DMS153 treated with DMSO at 0.1 percent for 48 hours (cell line): ENCODE results near the gene GNA12.

Source experiments
- DNase-seq: peaks from one replicate; lab custom pipeline; 2025; ENCODE audit not compliant: unreplicated experiment; lab: John Stamatoyannopoulos, UW

Gene GNA12, protein sequence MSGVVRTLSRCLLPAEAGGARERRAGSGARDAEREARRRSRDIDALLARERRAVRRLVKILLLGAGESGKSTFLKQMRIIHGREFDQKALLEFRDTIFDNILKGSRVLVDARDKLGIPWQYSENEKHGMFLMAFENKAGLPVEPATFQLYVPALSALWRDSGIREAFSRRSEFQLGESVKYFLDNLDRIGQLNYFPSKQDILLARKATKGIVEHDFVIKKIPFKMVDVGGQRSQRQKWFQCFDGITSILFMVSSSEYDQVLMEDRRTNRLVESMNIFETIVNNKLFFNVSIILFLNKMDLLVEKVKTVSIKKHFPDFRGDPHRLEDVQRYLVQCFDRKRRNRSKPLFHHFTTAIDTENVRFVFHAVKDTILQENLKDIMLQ

DNA sequence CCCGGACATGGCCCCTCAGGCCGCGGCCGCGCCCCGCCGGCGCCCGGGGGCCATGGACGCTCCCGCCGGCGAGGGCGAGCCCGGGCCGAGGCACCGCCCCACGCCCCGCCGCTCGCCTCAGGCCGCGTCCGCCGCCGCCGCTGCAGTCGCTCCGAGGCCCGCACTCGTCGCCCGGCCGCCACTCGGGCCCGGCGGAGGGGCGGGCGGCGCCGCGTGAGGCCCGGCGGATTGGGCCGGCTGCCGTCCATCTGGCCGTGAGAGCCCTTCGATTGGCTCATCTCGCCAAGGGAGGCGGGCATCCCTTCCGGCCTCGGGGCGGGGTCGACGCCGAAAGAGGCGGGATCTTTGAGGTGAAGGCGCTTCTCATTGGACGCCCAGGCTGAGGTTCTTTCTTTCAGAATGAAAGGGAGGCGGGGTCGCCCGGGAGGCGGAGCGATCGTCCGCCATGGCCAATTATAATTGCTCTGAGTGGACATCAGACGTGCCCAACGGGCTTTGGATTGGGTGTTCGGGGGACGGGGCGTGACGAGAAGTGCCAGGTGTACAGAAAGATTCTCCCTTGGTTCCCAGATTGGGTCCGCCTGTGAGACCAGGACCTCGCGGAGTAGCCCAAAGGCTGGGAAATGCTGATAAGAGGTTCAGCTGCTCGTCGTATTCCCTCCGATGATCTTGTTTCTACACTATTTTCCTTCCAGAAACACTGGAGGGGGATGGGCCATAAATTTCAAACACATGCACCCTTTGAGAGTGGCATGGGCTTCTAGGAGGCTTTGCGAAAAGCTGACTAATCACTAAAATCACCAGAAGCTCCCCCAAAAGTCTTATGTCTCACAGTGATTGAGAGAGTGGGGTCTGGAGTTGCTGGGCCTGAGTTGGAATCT, at the start of gene GNA12:
Gene GNA12 (minus strand): TSS at position 156 of the 881 bp plus-strand sequence. CDS start 147 bp downstream, at position 9.
- DNase-seq, result peak; percentile 100

DNA sequence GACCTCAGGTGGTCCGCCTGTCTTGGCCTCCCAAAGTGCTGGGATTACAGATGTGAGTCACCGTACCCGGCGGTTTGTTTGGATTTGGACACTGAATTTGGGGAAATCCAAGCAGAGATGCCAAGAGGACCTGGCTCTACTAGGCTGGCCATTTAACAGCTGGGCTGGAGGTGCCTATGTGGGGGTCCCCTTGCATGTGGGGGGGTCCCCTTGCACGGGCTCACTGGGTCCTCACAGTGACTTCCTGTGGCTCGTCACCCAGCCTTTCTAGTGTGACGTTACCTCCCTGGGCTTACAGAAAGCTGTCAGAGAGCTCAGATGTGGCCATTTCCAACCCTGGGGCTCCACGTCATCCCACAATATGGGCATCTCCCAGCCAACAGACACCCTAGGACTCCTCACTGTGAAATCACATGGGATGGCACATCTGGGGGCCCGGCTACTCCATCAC, 49.3 kb upstream of the GNA12 start:
- DNase-seq, result no peak

DNA sequence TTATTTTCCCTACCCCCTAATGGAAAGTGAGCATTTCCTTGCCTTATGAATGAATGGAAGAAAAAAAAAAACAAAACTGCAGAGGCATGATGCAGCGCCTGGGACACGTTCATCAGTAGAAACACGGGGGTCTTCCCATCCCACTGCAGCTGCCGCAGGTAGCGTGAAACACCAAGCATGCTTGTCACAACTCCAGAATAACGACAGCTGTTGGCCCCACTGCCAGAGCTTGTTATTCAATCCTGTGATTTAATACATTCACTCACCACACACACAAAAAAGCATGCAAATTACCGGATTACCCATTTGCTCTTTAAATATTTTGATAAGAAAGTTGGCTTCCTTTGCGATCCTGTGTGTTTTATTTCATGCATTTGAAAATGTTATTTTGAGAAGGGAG, 48.4 kb upstream of the GNA12 start:
- no peak for DNase-seq

DNA sequence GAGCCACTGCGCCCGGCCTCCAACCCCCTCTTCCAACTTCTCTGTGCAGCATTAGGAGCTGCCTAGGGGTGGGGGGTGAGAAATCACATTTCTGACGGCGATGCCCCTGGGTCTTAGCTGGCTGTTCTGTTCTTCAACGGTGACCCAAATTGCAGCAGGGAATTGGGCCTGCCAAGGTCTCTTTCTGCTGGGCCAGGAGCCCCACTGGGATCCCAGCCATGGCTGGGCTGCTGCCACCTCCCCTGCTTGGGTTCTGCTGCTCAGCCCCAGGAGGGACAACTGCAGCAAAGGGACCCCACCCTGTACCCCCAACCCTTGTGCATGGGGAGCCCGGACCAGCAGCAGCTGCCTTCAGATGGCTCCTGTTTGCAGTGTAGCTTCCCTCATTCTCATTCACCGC, 43.7 kb upstream of the GNA12 start:
- no peak for DNase-seq

DNA sequence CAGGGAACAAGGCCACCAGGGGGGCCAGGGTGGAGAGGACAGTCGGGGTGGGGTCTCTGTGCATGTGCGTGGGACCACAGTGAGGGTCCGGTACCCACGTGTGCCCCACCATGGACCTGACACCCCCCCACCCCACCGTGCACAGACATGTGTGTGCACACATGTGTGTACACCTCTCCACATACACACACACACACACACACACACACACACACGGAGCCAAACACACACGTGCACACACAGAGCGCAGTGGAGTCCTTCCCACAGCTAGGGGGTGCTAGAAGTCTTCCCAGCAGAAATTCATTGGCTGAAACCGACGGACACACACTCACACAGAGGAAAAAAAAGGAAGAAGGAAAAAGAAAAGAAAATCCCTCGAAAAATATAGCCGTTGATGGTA, 42.8 kb upstream of the GNA12 start:
- peak; percentile 70 for DNase-seq

DNA sequence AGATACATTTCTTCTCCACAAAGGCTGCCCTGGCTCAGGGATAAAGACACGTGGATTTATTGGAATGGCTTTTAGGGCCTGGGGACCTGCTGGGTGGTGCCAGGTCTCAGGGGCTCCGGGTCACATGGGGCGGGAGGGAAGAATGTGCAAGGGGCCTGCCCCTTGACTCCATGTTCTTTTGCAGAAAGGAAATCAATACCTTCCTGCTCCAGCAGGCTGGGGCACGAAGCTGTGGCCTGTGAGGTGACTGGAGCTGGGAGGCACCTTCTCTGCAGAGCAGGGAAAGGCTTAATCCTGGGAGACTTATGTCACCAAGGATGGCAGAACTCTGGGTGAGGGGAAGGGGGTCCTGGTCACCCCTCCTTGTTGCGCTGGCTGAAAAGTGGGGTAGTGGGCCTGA, 42.3 kb upstream of the GNA12 start:
- DNase-seq, result no peak

DNA sequence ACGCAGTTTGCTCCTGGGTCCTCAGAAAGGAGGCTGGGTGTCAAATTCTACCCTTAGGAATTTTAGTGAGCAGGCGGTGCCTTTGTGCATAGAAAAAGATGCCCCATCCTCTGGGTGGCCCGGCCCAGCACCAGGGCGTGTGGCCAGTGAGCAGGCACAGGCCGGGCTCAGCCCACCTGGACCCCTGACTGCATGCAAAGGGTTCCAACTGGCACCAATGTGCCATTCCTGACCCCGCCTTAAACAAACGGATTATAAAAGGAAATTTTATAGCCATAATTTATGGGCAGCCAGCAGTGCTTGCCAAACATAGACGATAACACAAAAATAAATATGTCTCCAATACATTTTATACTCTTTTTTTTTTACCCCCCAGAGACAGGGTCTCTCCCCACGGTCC, 40.1 kb upstream of the GNA12 start:
- peak; percentile 28 for DNase-seq

DNA sequence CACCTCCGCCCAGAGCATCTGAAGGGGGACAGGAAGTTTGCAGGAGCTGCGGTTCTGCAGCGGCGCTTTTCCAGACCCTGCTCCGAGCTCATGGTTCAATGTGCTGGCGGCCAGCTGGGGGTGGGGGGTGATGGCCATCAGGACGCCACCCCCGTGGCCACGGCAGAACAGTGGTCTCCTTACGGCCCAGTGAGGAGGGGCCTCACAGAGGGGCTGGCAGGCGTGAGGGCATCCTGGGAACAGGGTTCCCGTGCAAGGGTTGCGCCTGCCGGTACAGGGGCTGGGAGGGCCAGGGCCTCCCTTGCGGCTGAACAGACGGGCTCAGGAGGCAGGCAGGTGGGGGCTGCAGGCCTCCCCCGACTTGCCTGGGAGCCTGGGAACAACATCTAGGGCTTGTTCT, 39.0 kb upstream of the GNA12 start:
- DNase-seq, result no peak

DNA sequence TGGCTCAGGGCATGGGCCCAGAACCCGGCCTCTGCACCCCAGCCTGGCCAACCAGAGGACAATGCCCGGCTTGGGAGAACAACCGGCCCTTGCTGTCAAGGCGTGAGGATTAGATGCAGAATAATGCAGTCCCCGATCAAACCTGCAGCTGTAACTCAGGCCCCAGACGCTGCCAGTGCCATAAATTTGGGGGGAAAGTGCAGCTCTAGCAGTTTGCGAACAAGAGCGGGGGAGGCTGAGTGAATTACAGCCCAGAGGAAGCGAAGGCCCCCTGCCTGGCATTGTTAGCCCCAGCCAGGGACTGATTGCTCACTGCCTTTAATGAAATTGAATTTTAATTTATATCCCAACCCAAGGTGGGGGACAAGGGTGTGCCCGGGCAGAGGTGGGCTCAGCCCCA, 38.0 kb upstream of the GNA12 start:
- no peak for DNase-seq

DNA sequence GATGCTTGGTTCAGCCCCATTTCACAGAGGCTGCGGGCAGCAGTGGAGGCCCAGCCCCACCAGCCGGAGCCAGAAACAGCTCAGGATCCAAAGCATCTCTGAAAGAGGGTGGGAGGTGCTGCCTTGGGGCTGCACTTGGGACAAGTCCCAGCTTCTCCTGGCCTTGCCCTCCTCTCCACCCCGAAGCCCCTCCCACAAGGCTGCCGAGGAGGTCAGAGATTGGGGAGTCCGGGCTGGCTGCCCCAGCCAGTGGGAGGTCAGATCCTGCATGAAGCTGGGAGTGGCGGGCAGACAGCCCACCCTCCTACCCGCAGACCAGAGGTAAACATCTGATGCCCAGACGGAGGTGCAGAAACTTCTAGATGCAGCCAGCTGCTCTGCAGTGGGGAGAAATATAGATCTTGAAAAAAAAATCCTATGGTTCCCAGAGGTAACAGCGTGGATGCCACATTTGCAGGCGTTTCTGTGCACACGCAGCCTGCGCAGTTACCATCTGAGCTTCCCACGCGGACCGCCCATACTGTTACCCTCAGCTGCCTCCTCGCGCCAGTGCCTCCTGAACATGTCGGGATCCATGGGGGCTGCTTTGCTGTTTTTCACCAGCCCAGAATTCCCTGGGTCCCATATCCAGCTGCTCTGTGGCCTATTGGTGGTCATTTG, 36.9 kb upstream of the GNA12 start:
- DNase-seq, result no peak

DNA sequence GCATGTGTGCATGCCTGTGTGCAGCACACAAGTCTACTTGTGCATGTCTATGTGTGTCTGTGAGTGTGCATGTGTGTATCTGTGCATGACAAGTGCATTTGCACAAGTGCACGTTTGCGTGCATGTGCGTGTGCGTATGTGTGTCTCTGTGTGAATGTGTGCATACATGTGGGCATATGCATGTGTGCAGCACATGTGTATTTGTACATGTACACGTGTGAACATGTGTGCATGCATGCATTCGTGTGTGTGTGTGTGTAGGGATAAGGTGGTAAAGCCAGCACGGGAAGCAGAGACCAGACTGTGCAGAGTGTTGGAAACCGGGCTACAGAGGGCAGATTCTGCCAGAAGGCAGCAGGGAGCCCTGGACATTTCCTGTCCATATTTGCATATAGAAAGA, 35.9 kb upstream of the GNA12 start:
- no peak for DNase-seq

DNA sequence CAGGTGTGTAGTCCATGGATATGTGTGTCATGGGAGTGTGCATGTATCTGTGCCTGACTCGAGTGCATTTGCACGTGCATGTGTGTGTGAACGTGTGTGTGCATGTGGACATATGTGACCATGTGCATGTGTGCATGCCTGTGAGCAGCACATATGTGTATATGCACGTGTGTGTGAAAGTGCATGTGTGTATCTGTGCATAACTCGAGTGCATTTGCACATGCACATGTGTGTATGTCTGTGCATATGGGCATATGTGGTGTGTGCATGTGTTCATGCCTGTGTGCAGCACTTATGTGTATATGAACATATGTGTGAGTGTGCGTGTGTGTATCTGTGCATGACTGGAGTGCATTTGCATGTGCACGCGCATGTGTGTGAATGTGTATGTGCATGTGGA, 35.2 kb upstream of the GNA12 start:
- DNase-seq, result no peak

DNA sequence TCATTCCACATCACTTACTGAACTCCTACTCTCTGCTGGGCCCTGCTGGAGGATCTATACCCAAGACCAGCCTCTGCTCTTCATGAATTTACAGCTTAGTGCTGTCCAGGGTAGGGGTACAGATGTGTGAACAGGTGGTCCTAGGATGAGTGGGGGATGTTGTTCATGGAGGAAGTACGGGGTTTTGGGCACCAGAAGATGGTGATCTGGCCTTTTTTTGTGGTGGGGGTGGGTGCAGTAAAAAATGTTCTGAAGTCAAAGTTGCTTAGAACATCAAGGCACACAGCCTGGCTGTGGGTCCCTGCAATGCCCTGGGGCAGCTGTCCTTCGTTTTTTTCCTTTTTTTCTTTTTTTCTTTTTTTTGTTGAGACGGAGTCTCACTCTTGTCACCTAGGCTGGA, 34.2 kb upstream of the GNA12 start:
- no peak for DNase-seq

DNA sequence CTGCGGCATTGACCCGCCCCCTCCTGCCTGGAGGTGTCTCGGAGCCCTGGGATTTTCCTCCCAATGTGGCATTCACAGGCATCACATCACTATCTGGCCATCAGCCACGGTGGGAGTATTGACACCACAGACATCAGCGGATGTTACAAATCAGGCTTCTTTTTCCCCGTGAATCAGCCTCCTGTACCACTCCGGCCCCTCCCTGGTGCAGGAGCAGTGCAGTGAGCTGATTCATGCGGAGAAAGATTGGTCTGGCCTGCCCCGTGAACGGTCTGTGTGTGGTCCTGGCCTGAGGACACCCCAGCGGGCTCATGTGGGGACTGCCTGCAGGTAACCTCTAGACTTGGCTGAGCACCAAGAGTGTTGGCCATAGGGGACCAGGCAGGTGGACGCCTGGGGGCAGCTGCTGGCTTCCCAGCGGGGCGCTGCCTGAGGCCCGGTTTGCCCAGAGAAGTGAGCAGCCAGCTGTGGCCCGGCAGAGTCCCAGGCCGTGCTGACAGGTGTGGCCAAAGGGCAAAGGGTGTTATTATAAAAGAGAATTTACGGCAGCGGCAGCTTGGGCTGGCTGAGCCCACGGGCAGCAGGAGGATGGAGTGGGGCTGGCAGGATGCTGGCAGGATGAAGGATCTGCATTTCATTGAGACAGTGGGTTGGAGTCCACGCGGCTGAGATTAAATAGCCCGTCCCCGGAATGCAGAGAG, 32.1 kb upstream of the GNA12 start:
- no peak for DNase-seq

DNA sequence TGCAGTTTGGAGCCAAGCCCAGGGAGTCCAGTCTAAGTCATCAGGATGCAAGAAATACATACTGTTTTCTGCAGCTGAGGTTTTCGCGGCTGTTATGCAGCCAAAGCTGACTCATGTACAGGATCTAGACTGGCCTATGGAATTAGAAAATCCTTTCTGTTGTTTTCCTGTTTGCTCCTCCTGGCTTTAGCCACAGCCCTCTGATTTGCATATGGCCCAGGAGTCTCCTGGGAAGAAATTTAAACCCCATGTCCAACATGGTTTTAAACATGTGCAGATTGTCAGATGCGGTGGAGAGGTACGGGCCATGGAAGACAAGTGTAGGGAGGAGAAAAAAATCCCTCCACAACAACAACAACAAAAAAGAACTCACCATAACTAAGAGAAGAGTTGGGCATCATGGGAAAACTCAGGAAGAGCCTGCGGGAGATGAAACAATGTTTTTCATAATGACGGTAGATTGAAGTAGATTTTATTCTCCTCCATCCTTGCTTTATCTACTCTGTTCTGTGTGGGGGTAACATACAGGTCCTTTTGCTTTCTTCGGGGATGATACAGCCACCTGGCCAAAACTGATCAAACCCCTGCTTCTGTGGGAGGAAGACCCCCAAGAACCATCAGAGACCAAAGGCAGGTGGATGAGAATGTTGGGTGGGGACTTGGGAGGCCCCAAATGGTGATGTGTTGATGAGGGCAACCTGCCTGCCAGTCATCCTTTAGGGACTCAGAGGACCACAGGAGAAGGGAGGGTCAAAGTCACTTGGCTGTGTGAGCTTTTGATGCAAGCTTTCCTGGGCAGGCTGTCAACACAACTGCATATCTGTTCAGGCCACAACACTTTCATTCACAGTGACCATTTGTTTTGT, 29.8 kb upstream of the GNA12 start:
- DNase-seq, result no peak

DNA sequence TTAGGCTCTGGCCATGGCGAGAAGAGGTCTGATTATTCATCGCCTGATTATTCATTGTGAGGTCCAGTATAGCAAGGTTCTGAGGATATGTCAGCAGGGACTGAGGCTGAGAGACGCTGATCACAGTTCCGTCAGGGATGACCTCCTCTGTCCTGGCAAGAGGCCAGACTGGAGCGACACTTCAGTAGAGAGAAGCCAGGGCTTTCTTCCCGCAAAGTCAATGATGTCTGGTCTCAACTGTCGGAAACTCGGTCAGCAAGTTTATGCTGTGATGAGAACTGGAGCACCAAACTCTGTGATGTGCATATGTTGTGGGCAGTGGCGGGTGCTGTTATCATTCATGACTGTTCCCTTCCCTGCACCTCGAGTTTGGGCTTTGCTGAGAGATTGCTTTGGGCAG, 29.0 kb upstream of the GNA12 start:
- no peak for DNase-seq

DNA sequence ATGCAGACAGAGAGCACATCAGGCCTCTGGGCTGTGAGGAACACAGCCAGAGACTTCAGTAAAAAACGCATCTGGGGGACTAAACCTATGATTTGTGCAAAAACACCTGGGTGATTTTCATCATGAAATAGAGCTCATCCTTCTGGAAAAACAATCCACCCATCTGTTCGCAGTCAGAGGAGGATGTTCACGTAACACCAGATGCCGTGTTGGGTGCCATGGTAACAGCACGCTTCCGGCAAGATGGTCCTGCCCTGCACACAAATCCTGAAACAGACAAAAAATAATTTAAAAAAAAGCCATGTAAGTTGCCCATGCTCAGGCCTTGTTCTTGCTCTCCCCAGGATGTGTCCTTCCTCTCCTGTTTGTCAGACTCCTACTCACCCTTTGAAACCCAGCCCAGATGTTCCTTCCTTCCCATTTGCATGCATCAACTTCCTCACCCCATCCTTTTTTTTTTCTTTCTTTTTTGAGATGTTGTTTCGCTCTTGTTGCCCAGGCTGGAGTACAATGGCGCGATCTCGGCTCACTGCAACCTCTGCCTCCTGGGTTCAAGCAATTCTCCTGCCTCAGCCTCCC, 28.3 kb upstream of the GNA12 start:
- no peak for DNase-seq

DNA sequence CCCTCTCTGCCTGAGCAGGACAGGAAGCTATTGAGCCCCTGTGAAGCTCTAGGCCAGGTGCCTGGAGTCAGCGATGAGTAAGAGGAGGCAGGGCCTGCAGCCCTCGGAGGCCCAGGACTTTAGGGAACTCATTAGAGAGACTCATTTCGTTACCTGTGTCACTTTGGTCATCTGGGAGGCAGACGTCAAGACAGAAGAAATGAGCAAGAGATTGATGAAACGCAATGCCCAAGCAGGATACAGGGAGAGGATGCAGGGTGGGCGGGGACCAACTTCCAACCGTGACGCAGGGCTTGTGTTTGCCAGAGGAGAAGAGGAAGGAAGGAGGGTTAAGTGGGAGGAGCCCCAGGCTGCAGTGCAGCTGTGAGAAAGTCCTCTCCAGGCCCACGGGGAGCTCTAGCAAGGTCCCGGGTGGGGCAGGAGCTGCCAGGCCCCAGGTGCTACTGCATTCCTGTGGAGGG, 26.4 kb upstream of the GNA12 start:
- DNase-seq, result peak; percentile 73

DNA sequence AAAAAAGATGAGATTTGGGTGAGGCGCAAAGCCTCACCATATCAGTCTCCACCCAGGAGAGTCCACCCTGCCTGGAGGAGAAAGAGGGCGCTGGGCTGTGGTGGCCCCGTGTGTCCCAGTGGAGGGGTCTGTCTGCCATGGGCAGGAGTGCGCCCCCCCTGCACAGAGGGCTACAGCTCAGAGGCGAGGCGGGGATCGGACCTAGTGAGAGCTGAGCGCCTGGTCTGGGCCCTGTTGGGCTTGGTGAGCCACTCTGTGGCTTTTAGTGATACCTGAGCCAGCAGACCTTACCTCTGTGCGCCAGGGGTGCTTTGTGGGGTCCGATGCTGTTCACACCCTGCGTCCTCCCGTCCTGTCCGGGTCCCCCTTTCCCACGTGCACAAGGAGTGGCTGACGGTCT, 25.9 kb upstream of the GNA12 start:
- DNase-seq, result no peak

DNA sequence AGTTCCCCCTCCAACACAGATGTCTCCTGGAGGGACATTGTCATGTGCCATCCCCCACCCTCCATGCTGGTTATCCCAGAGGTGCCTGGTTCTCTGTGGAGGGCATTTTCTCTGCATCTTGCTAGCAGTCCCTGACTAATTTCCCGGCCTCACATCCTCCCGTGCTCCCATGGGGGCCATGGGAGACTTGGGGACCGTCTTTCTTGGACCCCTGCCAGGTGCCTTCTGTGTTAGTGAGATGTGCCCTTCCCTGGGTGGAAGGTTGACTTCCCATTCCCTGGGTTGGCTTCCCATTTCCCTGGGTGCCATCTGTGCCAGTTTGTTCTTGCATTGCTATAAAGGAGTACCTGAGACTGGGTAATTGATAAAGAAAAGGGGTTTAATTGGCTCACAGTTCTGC, 22.5 kb upstream of the GNA12 start:
- no peak for DNase-seq
